D341Med (cell line): ENCODE results near the gene PCDH9.
A peak's percentile ranks its signal among the peaks of the same experiment; 100 is the strongest.

ENCODE experiments used
- DNase-seq: peaks from one replicate; pipeline ENCODE4 v3.0.0; 2012; ENCODE audit warnings: low spot score

PCDH9 gene

GRCh38 chr13:67036699-67037457 is 193.3 kb downstream of the PCDH9 start:
- no peak for DNase-seq

- no peak for DNase-seq
Observed at GRCh38 chr13:67033170-67033569, 197.0 kb downstream of the PCDH9 start.

- no peak for DNase-seq
Observed at GRCh38 chr13:67023130-67023876, 206.8 kb downstream of the PCDH9 start.

- DNase-seq = no peak
Observed at GRCh38 chr13:67018775-67019174, 211.4 kb downstream of the PCDH9 start.

GRCh38 chr13:67017276-67017675 is 212.9 kb downstream of the PCDH9 start:
- no peak for DNase-seq

GRCh38 chr13:67015976-67016600 is 214.0 kb downstream of the PCDH9 start:
- no peak for DNase-seq

GRCh38 chr13:67014399-67014798 is 215.7 kb downstream of the PCDH9 start:
- no peak for DNase-seq

- no peak for DNase-seq
Observed at GRCh38 chr13:67013709-67014108, 216.4 kb downstream of the PCDH9 start.

- DNase-seq = no peak
Observed at GRCh38 chr13:67008075-67008668, 222.0 kb downstream of the PCDH9 start.

- no peak for DNase-seq
Observed at GRCh38 chr13:67004511-67004910, 225.6 kb downstream of the PCDH9 start.

- DNase-seq = no peak
Observed at GRCh38 chr13:67003743-67004142, 226.4 kb downstream of the PCDH9 start.

- DNase-seq = no peak
Observed at GRCh38 chr13:67001363-67001762, 228.8 kb downstream of the PCDH9 start.

GRCh38 chr13:66996503-66996902 is 233.6 kb downstream of the PCDH9 start:
- DNase-seq = no peak

GRCh38 chr13:66995203-66995611 is 234.9 kb downstream of the PCDH9 start:
- DNase-seq = no peak

- DNase-seq = no peak
Observed at GRCh38 chr13:66994517-66995202, 235.5 kb downstream of the PCDH9 start.

GRCh38 chr13:66994097-66994496 is 236.0 kb downstream of the PCDH9 start:
- DNase-seq = peak; percentile 75

- no peak for DNase-seq
Observed at GRCh38 chr13:66992719-66993118, 237.4 kb downstream of the PCDH9 start.

GRCh38 chr13:66992183-66992582 is 238.0 kb downstream of the PCDH9 start:
- no peak for DNase-seq

- DNase-seq = no peak
Observed at GRCh38 chr13:66984241-66984640, 245.9 kb downstream of the PCDH9 start.

- DNase-seq = no peak
Observed at GRCh38 chr13:66981912-66982311, 248.2 kb downstream of the PCDH9 start.

- DNase-seq = no peak
Observed at GRCh38 chr13:66977161-66977560, 253.0 kb downstream of the PCDH9 start.

GRCh38 chr13:66974889-66975288 is 255.2 kb downstream of the PCDH9 start:
- DNase-seq = no peak
